Astrocyte (in vitro differentiated cells and primary cell): Measurements from ENCODE around the gene CYP4F22.

Source experiments
- CTCF ChIP-seq: IDR thresholded peaks from 2 replicates; pipeline ENCODE4 v1.5.1; 2011; ENCODE audit warnings: low read depth, mild to moderate bottlenecking, inconsistent platforms, low read length, moderate library complexity; ENCODE audit not compliant: insufficient read depth
- EZH2 ChIP-seq: IDR thresholded peaks from 2 replicates; pipeline ENCODE4 v1.6.1; 2012; ENCODE audit warnings: mild to moderate bottlenecking, low read length, inconsistent platforms; ENCODE audit not compliant: insufficient read depth

- TF ChIP-seq CTCF = no peak
- no peak for TF ChIP-seq EZH2
Measured at GRCh38 chr19:15468675-15469512, 39.4 kb upstream of the CYP4F22 start.
